HG03135 (cell line): ENCODE measurements around the gene STIP1.
A peak's percentile ranks its signal among the peaks of the same experiment; 100 is the strongest.

Source experiments
- ATAC-seq: cut with Tn5 transposase; IDR thresholded peaks from one replicate; pipeline ENCODE4 v1.9.1; 2021; ENCODE audit warnings: mild to moderate bottlenecking, moderate library complexity; ENCODE audit not compliant: unreplicated experiment

Gene STIP1

DNA sequence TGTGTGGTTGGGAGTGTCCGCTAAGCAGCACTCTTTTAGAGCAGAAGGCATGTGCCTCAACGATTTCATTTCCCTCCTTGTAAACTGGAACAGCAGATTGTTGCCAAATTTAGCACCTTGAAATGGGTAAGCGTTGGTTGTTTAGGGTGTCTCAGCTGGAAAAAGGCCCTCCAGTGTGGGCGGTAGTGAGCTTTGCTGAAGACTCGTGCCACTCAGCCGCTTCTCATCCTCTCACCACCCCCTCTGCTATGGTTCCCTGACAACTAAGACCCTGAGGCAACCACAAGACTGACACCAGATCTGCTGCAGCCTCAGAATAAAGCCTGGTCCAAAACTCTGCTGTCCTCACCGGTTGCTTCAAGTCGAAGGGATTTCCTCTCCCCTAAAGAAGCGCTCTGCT lies 10.7 kb downstream of the STIP1 start:
- ATAC-seq: no peak

DNA sequence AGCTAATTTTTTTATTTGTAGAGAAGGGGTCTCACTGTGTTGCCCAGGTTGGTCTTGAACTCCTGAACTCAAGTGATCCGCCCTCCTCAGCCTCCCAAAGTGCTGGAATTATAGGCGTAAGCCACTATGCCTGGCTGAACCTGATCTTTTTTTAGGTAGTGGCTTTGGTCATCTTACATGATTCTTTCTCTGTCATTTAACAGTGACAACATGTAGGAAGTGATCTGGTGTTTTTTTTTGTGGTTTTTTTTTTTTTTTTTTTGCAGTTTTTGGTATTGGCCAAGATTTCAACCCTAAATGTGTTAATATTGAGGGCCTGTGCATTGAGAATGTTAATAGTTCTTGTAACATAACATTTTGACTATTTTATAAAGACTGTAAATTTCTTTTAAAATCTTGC lies 12.5 kb downstream of the STIP1 start:
- ATAC-seq: no peak

DNA sequence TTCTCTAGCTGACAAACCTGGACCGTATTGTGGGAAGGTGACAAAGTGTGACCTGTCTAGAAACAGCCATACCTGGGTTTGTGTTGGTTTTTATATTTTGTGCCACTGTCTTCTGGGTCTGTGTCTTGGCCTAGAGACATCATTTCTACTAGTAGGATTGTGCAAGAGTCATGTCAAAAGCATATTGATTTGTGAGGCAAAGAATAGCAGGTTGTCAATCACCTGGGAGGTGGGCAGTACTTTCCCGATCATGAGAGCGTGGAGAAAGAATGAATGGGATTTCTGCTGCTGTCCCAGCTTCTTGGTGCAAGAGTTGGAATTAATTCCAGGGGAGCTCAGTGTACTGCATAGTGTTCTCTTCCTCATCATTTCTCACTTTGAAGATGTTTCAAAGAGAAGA lies 15.6 kb downstream of the STIP1 start:
- no peak for ATAC-seq

DNA sequence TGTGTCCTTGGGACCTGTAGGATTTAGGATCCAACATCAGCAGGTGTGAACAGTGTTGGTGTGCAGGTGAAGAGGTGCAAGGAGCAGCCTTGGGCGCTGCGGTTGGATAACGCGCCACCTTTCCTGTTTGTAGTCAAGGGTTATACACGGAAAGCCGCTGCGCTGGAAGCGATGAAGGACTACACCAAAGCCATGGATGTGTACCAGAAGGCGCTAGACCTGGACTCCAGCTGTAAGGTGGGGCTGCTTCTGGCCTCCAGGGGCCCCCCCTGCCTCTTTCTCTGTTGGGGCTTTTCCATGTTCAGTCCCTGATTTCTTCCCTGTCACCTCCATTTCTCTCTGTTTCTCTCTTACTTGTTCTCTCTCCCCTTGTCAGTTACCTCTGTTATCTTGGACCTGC lies 17.0 kb downstream of the STIP1 start:
- ATAC-seq: no peak

DNA sequence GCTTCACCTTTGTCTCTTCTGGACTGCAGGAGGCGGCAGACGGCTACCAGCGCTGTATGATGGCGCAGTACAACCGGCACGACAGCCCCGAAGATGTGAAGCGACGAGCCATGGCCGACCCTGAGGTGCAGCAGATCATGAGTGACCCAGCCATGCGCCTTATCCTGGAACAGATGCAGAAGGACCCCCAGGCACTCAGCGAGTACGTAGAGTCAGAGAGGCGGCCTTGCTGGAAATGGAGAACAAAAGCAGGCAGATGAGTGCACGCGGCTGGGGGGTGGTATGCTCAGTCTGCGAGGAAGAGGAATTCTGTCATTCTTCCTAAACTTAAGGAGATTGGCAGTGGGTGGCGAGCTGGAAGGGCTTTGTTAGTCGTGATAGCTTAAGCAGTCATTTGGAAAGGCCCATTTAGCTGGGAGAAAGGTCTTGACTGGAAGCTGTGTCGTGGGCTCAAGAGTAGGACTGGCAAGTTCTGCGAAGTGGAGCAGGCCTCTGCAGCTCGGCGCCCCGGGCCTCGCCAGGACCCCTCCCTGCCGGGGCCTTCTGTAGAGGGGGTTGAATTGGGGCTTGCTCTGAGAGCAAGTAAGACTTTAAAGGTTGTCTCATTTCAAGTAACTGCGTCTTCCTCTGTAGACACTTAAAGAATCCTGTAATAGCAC lies 17.6 kb downstream of the STIP1 start:
- no peak for ATAC-seq

DNA sequence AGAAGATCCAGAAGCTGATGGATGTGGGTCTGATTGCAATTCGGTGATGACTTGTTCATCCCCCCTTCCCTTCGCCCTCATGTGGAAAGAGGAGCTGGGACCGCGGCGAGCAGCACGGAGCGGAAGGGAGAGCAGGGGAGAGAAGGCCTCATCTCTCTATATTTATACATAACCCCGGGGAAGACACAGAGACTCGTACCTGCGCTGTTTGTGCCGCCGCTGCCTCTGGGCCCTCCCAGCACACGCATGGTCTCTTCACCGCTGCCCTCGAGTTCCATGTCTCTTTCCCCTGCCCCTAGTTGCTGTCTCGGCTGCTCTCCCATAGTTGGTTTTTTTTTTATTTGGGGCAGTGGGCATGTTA lies 18.1 kb downstream of the STIP1 start:
- ATAC-seq: no peak

DNA sequence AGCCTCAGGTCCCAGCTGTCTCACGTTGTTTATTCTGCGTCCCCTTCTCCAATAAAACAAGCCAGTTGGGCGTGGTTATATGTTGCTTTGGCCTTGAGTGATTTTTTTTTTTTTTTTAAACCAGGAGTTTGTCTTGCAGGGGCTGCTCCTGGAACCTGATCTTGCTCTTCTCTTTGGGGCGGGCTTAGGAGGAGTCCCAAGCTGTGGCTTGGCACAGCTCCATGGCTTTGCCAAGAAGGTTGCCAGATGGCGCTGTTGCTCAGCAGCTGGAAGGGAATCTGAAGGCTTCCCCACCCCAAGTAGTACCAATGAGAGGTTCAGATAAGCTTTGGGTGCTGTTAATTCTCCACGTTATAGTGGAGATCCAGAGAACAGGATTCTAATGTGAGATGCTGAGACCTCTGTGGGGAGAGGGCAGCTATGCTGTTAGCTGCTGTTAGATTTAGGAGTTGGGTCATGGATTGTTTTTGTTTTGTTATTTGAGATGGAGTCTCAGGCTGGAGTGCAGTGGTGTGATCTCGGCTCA lies 18.6 kb downstream of the STIP1 start:
- no peak for ATAC-seq

DNA sequence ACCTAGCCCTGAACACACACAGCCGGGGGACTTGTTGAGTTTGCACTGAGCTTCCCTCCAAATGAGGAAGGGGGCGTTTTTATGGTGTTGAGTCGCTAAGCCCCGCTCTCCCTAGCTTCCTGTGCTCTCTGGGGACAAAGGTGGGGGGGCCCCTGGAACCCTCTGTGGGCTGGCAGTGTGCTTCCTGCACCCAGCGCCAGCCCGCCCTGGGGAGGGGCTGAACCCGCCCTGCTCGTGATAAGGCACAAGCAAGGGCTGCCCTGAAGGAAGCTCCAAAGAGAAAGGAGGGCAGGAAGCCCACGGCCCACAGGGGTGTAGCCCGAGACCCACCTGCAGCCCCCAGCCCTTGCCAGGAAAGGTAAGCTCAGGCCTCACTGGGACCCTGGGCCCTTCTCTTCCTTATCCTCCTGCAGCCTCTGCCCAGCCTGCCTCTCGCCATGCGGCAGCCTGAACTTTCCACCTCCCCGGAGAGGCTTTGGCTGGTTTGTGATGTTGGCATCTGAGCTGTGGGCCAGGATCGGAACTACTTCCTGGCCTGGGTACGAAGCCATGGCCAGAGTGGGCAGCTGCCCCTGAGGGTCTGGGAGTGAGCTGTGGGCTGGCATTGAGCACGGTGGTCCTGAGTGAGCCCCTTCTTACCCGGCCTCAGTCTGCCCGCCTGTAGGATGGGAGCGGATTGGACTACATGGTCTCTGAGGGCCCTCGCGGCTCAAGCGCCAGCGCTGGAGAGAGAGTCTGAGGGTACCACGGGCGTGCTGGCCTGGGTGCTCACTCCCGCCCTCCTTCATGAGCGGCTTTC lies 20.7 kb downstream of the STIP1 start, which contains the start of gene FERMT3:
FERMT3 (plus strand) TSS at position 265 of the 799 bp plus-strand sequence. CDS start 644 bp downstream, outside the sequence.
- ATAC-seq: peak; percentile 1

DNA sequence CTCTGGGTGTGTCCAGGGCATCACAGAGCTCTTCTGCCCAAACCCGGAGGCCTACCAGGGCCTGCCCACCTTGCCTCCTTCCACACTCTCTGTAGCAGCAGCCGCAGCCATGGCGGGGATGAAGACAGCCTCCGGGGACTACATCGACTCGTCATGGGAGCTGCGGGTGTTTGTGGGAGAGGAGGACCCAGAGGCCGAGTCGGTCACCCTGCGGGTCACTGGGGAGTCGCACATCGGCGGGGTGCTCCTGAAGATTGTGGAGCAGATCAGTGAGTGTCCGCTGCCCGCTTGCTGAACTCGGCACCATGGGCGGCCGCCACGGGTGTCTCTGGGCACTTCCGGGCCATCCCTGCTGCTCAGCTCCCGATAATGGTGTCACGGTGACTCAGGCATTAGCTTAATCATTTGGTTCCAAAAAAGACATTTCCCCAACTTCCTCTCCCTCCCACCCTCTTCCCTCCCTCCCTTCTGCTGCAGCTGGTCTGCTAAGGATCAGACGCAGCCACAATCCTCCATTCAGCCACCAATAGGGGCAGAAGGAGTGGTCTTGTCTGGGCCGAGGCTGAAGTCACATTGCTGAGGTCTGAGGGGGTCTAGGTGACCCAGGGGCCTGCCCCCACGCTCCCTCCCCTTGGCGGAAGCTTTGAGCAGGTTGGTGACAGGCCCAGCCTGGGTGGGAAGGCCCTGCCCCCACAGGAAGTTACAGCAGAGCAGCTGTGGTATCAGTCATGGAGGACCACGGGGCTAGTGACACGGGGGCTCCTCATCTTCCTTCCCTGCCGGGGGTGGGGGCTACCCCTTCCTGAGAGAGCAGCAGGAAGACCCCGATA lies 21.5 kb downstream of the STIP1 start:
- peak; percentile 67 for ATAC-seq

DNA sequence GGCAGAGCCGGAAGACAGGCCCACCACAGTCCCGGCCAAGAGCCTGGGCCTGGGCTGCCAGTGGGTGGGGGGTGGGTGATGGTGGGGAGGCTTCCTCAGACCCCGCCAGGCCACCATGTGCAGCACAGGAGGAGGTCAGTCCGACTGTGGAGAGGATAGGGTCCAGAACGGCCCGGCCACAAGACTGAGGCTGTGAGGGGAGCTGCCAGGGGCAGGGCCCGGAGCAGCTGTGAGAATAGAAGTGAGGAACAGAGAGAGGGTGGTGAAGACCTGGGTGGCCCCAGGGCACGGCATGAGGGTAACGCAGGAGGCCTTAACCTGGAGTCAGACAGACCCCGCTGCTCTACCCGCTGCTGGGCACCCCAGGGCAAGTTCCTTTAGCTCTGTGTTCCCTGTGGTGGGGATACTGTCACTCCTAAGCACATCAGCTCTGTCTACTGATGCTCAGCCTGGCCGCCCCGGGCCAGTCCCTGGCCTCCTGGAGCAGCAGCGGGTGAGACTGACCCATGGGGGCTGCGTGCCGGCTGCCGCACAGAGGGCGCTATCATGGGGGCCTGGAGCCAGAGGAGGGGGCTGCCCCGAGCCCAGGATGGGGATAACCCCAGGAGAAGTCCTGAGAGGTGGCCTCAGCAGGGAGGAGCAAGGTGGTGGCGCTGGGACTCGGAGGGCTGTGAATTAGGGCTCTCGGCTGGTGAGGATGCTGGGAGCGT lies 22.3 kb downstream of the STIP1 start:
- no peak for ATAC-seq

DNA sequence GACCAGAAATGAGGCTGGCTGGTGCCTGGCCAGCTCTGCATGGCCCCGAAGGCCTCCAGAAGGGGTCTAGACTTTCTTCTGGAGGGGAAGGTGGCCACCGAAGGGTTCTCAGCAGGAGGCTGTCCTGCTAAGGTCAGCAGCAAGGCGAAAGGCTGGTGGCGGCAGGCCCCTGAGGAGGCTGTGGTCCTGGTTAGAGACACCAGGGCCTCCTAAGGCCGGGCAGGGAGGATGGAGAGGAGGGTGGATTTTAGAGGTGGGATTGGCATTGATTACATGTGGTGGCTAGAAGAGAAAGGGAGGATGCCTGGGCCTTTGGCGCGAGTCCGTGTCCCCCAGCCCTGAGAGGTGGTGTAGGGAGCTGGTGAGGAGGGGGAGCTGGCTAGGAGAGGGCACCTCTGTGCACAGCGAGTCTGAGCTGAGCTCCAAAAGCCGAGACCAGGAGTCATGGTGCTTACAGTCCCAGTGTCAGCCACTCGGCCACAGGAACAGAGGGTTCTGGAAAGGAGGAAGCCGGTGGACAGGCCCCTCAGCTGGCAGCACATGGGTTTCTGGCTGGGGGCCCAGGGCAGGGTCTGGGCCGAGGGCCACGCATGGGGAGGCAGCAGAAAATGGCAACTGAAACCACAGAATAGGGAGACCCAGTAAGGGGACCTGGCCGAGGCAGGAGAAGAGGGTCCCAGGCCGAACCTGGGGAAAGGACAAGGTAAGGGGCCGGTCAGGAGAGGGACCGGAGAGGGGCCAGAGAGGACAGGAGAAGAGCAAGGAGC lies 23.0 kb downstream of the STIP1 start:
- ATAC-seq: no peak

DNA sequence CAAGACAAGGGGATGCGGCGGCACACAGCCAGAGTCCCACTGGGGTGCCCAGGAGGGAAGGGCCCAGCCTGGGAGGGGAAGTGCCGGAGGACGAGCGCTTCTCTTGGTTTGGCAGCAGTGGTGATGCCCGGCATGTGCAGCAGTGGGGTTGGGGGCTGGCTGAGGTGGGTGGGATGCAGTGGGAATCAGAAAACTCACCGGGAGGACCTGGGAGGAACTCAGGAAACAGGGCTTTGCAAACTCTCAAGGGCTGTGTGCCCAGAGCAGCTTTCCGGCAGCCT lies 23.5 kb downstream of the STIP1 start:
- ATAC-seq: no peak

DNA sequence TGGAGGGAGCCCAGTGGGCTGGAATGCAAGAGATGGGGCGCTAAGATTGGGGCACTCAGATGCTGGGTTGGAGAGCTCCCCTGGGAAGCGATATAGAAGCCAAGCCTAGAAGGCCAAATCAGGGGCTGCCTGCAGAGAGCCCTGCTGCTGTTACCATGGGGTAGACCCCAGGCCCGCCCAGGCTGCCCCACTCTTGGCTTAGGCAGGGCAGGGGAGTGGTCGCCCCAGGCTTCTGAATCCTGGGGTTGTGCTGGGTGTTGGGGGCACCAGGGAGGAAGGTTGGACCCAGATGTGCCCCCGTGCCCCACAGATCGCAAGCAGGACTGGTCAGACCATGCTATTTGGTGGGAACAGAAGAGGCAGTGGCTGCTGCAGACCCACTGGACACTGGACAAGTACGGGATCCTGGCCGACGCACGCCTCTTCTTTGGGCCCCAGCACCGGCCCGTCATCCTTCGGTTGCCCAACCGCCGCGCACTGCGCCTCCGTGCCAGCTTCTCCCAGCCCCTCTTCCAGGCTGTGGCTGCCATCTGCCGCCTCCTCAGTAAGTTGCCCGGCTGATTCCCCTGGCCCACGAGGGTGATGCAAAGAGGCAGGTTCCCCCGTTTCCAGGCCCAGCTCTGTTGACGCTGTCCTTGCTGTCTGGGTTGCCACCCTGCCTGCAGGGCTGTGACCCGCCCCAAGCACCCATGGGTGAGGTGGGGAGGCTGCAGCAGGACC lies 24.5 kb downstream of the STIP1 start:
- no peak for ATAC-seq

DNA sequence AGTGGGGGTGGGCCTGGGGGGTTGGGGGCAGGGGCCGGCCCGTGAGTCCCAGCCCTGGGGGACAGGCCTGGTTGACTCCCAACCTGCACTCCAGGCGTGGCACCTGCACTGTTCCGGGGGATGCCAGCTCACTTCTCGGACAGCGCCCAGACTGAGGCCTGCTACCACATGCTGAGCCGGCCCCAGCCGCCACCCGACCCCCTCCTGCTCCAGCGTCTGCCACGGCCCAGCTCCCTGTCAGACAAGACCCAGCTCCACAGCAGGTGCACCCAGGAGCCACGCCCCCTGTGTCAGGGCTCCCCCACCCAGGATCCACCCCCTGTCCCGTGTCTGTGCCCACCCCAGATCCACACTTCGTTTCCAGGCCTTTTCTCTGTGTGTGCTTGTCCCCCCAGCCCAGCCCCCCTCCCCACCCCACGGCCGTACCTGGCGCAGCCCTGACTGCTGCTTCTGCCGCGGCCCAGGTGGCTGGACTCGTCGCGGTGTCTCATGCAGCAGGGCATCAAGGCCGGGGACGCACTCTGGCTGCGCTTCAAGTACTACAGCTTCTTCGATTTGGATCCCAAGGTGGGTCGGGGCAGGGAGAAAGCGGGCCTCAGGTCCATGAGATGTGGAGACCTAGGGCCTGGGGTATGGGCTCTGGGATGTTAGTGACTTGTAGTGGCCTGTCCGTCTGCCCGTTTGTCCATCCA lies 25.4 kb downstream of the STIP1 start:
- ATAC-seq: no peak

DNA sequence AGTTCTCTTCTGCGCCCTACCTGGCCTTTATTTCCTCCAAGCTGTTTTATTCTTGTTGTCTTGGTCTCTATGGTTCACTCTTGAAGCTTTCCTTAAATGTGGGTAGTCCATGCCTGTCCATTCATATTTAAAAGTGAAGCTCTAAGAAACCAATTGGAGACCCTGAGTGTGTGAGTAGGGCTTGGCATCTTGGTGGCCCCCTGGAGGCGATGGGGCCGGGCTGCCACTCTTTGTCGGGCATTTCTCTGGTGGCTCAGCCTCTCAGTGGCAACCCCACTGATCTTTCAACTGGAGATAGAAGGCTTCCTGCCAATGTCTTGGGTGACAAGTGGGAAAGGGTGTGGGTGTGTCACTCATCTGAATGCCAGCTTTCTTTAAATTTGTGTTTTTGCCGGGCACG lies 30.9 kb downstream of the STIP1 start:
- no peak for ATAC-seq

DNA sequence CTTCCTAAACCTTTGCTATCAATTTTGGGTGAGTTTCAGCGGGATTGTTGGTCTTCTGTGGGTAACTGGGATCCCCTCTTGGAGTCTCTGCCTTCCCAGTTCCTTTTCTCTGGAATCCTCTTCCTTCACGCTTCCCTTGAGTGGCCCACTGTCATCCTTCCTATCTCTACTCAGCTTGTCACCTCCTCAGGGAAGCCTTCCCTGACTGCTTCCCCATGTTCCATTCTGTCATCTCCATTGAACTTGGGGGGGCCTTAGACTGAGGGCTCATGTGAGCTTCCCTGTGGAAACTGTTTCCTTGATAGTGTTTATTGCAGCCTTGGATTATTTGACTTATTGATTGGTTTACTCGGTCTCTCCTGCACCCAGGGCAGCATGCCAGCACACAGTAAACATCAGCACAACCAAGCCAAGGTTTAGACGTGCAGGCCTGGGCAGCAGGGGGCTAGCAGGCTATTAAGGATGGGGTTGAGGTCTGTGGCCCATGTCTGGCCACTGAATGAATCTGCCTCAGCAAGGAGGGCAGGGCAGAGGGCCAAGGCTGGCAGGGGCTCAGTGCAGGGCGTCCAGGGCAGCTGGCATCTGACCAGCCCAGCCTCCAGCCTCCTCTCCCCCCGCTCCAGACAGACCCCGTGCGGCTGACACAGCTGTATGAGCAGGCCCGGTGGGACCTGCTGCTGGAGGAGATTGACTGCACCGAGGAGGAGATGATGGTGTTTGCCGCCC lies 32.8 kb downstream of the STIP1 start:
- ATAC-seq: no peak

DNA sequence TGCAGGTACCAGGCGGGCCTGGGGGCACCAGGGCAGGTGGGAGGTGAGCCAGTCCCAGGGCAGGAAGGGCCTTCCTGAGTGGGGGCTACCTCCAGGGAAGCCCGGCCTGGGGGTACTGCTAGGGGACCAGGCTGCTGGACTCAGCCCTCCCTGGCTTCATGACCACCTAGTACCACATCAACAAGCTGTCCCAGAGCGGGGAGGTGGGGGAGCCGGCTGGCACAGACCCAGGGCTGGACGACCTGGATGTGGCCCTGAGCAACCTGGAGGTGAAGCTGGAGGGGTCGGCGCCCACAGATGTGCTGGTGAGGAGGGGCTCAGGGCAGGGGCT lies 33.3 kb downstream of the STIP1 start:
- no peak for ATAC-seq

DNA sequence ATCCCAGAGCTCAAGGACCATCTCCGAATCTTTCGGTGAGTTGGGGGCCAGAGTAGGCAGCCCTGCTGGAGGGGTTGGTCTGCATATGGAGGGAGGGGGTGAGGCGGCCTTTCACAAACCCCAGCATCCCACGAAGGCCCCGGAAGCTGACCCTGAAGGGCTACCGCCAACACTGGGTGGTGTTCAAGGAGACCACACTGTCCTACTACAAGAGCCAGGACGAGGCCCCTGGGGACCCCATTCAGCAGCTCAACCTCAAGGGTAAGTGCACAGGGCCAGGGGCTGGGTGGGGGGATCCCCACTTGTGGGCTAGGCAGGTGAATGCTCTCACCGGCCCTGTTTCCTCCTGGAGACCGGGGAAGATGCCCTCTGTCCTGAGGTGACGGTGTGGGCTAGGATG lies 33.8 kb downstream of the STIP1 start:
- ATAC-seq: no peak

DNA sequence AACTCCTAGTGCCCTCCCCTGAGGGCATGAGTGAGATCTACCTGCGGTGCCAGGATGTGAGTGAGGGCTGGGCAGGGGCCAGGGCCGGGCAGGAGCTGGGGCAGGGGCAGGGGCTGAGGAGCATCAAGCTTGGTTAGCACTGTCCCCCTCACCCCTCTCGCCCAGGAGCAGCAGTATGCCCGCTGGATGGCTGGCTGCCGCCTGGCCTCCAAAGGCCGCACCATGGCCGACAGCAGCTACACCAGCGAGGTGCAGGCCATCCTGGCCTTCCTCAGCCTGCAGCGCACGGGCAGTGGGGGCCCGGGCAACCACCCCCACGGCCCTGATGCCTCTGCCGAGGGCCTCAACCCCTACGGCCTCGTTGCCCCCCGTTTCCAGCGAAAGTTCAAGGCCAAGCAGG lies 34.3 kb downstream of the STIP1 start:
- ATAC-seq: no peak
